ENCODE data around the gene CELF3. TPM values are rescaled to one million over a fixed set of nuclear protein-coding genes. Genes with fewer than 3 reads are reported as not detected.

Gene CELF3
- total and polyA plus RNA-seq, 2 experiments from 2014 or later: 0.31 to 0.58 TPM

GRCh38 chr1:151760597-151761385 lies 44.2 kb upstream of the CELF3 start:
- Histone ChIP-seq H3K4me2 (no peak overlapping the region), H3K27ac (ENCODE audit: low read depth) (no peak overlapping the region), H3K9me2 (ENCODE audit: insufficient read depth) (no peaks in the 10 kb centered on the region), H3F3A (replicated peaks; ENCODE audit: low read depth) (no peaks in the 10 kb centered on the region), H2AFZ (no peak overlapping the region), H3K4me3 (no peak overlapping the region), H3K79me2 (replicated peaks; ENCODE audit: insufficient read depth) (peaks cover 9% of the 10 kb centered on the region), H3K36me3 (ENCODE audit: insufficient read depth) (peaks cover 23% of the 10 kb centered on the region), H4K20me1 (replicated peaks; ENCODE audit: insufficient read depth) (no peaks in the 10 kb centered on the region), H3K4me1 (ENCODE audit: insufficient read depth) (peaks cover 5% of the 10 kb centered on the region; the same call in 1 of the 2 replicates), H3K27me3 (ENCODE audit: insufficient read depth) (no peaks in the 10 kb centered on the region)
- TF ChIP-seq, protein P1, sequence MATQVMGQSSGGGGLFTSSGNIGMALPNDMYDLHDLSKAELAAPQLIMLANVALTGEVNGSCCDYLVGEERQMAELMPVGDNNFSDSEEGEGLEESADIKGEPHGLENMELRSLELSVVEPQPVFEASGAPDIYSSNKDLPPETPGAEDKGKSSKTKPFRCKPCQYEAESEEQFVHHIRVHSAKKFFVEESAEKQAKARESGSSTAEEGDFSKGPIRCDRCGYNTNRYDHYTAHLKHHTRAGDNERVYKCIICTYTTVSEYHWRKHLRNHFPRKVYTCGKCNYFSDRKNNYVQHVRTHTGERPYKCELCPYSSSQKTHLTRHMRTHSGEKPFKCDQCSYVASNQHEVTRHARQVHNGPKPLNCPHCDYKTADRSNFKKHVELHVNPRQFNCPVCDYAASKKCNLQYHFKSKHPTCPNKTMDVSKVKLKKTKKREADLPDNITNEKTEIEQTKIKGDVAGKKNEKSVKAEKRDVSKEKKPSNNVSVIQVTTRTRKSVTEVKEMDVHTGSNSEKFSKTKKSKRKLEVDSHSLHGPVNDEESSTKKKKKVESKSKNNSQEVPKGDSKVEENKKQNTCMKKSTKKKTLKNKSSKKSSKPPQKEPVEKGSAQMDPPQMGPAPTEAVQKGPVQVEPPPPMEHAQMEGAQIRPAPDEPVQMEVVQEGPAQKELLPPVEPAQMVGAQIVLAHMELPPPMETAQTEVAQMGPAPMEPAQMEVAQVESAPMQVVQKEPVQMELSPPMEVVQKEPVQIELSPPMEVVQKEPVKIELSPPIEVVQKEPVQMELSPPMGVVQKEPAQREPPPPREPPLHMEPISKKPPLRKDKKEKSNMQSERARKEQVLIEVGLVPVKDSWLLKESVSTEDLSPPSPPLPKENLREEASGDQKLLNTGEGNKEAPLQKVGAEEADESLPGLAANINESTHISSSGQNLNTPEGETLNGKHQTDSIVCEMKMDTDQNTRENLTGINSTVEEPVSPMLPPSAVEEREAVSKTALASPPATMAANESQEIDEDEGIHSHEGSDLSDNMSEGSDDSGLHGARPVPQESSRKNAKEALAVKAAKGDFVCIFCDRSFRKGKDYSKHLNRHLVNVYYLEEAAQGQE (IDR thresholded peaks at IDR 0.05; ENCODE audit: unreplicated experiment): no peak
- TF ChIP-seq JUNB (IDR thresholded peaks at IDR 0.05; ENCODE audit: unreplicated experiment) (no peak), ZNF331 (CRISPR knock-in tag; IDR thresholded peaks at IDR 0.05; ENCODE audit: low read depth) (no peak), POLR2AphosphoS5 (IDR thresholded peaks at IDR 0.05; ENCODE audit: low read depth) (no peak), ZNF114 (CRISPR knock-in tag; IDR thresholded peaks at IDR 0.05) (no peak), EZH2phosphoT487 (IDR thresholded peaks at IDR 0.05; ENCODE audit: unreplicated experiment) (no peak), CREB1 (CRISPR knock-in tag; IDR thresholded peaks at IDR 0.05; ENCODE audit: low read depth) (no peak), CTCF (conservative IDR thresholded peaks at IDR 0.05; ENCODE audit: low read depth in 2 of 2) (no peak), EZH2 (IDR thresholded peaks at IDR 0.05; ENCODE audit: low read depth, unreplicated experiment) (no peak), NANOG (IDR thresholded peaks at IDR 0.05; ENCODE audit: borderline replicate concordance) (no peak), STAT1 (IDR thresholded peaks at IDR 0.05; ENCODE audit: unreplicated experiment) (no peak)
- TF ChIP-seq, protein P2, sequence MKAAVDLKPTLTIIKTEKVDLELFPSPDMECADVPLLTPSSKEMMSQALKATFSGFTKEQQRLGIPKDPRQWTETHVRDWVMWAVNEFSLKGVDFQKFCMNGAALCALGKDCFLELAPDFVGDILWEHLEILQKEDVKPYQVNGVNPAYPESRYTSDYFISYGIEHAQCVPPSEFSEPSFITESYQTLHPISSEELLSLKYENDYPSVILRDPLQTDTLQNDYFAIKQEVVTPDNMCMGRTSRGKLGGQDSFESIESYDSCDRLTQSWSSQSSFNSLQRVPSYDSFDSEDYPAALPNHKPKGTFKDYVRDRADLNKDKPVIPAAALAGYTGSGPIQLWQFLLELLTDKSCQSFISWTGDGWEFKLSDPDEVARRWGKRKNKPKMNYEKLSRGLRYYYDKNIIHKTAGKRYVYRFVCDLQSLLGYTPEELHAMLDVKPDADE (IDR thresholded peaks at IDR 0.05): no peak
- TF ChIP-seq, protein P3, sequence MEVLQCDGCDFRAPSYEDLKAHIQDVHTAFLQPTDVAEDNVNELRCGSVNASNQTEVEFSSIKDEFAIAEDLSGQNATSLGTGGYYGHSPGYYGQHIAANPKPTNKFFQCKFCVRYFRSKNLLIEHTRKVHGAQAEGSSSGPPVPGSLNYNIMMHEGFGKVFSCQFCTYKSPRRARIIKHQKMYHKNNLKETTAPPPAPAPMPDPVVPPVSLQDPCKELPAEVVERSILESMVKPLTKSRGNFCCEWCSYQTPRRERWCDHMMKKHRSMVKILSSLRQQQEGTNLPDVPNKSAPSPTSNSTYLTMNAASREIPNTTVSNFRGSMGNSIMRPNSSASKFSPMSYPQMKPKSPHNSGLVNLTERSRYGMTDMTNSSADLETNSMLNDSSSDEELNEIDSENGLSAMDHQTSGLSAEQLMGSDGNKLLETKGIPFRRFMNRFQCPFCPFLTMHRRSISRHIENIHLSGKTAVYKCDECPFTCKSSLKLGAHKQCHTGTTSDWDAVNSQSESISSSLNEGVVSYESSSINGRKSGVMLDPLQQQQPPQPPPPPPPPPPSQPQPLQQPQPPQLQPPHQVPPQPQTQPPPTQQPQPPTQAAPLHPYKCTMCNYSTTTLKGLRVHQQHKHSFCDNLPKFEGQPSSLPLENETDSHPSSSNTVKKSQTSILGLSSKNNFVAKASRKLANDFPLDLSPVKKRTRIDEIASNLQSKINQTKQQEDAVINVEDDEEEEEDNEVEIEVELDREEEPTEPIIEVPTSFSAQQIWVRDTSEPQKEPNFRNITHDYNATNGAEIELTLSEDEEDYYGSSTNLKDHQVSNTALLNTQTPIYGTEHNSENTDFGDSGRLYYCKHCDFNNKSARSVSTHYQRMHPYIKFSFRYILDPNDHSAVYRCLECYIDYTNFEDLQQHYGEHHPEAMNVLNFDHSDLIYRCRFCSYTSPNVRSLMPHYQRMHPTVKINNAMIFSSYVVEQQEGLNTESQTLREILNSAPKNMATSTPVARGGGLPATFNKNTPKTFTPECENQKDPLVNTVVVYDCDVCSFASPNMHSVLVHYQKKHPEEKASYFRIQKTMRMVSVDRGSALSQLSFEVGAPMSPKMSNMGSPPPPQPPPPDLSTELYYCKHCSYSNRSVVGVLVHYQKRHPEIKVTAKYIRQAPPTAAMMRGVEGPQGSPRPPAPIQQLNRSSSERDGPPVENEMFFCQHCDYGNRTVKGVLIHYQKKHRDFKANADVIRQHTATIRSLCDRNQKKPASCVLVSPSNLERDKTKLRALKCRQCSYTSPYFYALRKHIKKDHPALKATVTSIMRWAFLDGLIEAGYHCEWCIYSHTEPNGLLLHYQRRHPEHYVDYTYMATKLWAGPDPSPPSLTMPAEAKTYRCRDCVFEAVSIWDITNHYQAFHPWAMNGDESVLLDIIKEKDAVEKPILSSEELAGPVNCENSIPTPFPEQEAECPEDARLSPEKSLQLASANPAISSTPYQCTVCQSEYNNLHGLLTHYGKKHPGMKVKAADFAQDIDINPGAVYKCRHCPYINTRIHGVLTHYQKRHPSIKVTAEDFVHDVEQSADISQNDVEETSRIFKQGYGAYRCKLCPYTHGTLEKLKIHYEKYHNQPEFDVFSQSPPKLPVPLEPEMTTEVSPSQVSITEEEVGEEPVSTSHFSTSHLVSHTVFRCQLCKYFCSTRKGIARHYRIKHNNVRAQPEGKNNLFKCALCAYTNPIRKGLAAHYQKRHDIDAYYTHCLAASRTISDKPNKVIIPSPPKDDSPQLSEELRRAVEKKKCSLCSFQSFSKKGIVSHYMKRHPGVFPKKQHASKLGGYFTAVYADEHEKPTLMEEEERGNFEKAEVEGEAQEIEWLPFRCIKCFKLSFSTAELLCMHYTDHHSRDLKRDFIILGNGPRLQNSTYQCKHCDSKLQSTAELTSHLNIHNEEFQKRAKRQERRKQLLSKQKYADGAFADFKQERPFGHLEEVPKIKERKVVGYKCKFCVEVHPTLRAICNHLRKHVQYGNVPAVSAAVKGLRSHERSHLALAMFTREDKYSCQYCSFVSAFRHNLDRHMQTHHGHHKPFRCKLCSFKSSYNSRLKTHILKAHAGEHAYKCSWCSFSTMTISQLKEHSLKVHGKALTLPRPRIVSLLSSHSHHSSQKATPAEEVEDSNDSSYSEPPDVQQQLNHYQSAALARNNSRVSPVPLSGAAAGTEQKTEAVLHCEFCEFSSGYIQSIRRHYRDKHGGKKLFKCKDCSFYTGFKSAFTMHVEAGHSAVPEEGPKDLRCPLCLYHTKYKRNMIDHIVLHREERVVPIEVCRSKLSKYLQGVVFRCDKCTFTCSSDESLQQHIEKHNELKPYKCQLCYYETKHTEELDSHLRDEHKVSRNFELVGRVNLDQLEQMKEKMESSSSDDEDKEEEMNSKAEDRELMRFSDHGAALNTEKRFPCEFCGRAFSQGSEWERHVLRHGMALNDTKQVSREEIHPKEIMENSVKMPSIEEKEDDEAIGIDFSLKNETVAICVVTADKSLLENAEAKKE (CRISPR knock-in tag; IDR thresholded peaks at IDR 0.05): no peak
- Mint-ChIP-seq H3K27ac (no peak overlapping the region), H3K4me3 (no peak overlapping the region), H3K4me1 (peaks cover 4% of the 10 kb centered on the region; the same call in 2 of the 3 replicates), H3K27me3 (ENCODE audit: insufficient read depth, low read depth, poor library complexity) (peaks cover 4% of the 10 kb centered on the region), H3K36me3 (ENCODE audit: low read depth) (peaks cover 32% of the 10 kb centered on the region), H3K9me3 (no peaks in the 10 kb centered on the region)
- no peak for ATAC-seq
- DNase-seq (ENCODE audit: low spot score): no peak
